ENCODE results near the gene PTPN3.
A peak's percentile ranks its signal among the peaks of the same experiment; 100 is the strongest.

The PTPN3 gene

DNA sequence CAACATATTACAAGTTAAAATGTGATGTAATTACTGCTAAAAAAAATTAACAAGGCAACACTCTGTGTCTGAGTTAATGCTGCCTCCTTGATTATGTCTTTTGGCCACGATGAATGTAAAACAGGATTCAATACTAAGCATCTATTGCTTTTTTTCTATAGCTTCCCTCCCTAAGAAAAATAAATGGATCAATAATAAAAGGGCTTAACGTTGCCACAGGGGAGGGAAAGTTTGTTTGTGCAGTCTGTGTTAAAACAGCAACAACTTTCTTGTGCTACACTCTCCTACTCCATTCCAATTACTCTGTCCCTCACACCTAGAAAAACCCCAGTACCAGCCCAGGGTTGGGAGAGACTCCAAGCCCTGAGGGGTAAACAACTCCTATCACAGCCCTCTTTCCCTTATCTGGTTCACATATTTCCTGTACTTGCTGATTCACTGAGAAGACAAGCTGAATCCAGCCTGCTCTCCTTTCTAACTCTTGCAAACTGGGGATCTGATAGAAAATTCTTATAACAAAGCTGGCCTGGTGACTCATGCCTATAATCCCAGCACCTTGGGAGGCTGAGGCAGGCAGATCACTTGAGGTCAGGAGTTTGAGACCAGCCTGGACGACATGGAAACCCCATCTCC is 44.8 kb downstream of the PTPN3 start:
- no peak for DNase-seq (ENCODE audit: low read depth, low spot score)

DNA sequence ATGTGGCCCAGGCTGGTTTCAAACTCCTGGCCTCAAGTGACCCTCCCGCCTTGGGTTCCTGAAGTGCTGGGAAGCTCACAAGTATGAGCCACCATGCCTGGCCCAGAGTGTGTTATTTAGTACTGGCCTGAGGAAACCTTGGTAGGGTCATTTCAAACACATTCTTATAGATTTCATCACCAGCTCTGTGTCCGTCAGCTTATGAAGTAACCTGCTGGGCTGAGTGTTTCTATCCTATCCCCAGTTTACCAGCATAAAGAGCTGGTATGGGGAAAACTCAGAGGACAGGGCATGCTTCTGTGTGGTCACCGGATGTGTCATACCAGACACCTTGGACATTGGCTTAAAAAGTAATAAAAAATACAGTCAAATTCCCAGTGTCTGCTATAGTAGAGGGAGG is 45.3 kb downstream of the PTPN3 start:
- DNase-seq (ENCODE audit: low read depth, low spot score): no peak

DNA sequence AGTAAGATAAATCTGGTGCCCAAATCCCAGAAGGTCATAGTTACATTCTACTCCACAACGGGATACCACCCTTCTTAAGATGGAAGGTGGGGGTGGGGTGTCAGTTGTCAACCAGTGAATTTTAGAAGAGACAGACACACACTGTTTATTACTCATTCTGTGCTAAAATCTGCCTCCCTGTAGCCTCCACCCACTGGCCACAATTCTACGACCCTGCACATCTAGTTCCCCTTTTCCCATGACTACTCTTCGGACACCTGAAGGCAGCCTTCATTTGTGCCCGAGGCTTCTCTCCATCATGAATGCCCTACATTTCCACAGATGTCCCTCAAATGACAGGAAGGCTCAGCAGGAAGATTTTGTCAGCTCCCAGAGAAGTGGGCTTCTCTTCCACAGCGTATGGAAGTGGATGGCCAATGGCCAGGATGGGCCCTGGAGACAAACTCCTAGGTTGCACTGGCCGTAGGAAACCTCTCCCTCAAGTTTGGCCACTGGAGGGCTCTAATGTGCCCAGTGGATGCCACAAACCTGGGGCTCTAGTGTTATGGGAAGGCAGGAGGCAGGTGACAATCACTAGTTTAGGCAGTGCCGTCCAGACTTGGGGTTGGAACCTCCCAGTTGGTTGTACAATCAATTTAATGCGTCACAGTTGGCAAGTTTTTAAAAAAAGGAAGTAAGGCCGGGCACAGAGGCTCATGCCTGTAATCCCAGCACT is 46.6 kb downstream of the PTPN3 start:
- DNase-seq (ENCODE audit: low read depth, low spot score): no peak

DNA sequence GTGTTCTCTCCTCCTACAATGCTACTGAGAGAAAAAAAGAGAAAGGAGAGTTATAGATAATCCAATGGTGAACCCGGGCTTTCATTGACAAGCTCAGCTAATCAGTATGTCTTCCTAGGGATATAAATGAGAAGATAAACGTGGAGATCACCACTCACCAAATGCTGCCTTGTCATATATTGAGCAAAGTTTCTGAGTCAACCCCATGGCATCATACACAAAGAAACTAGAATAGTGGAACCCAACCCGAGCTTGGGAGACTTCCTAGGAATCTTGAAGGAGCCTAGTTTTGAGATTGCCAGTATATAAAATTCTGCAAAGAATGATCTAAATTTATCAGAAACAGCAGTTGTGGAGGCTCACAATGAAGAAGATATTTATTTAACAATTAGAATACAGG is 47.8 kb downstream of the PTPN3 start:
- no peak for DNase-seq (ENCODE audit: low read depth, low spot score)

DNA sequence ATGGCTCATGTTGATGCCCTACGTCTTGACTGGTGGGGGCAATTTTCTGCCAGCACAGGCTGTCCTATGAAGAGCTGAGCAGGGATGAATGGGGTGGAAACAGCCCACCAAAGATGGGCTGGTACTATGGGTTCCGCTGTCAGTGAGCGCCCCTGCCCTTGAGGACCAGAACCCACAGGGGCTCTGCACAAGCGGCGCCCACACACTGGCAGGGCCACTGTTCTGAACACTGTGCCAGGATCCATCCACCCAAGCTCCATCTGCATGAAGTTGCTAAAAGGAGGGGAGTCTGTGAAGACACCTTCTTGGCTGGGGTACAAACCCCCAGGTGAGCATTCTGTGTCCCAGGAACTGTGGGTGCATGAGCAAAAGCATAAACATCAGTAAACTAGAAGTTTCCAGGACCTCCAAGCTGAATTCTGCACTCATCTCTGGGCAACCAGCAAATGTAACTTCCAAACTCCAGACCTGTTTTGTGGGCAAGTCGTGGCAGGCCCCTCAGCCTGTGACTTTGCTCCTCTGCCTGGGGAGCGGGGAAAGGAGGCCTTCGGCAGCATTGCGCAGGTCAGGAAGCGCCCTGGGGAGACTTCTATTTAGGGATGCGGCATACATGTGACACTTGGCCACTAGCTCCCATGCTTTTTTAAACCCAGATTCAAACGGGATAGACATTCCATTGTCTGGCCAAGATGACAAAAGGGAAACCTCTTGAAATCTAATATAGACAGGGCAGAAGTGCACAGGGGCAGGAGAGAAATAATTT is 48.9 kb downstream of the PTPN3 start:
- DNase-seq (ENCODE audit: low read depth, low spot score): no peak

DNA sequence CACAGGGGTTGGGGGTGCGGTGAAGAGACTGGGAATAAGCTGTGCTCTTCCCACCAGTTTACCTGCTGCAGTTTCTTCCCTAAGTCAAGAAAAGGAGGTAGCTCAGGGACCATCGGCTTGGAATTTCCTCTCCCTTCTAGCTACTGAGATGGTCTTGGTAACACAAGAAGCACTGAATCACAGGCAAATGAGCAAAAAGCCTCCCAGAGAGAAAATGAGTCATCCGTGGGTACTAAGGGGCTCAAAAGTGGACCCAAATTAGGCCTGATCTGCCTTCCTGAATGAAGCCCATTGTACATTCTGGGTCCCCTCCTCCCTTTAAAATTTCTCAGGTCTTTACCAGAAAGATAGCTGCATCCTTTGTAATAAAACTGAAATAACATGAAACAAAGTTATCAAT is 49.9 kb downstream of the PTPN3 start:
- no peak for DNase-seq (ENCODE audit: low read depth, low spot score)

DNA sequence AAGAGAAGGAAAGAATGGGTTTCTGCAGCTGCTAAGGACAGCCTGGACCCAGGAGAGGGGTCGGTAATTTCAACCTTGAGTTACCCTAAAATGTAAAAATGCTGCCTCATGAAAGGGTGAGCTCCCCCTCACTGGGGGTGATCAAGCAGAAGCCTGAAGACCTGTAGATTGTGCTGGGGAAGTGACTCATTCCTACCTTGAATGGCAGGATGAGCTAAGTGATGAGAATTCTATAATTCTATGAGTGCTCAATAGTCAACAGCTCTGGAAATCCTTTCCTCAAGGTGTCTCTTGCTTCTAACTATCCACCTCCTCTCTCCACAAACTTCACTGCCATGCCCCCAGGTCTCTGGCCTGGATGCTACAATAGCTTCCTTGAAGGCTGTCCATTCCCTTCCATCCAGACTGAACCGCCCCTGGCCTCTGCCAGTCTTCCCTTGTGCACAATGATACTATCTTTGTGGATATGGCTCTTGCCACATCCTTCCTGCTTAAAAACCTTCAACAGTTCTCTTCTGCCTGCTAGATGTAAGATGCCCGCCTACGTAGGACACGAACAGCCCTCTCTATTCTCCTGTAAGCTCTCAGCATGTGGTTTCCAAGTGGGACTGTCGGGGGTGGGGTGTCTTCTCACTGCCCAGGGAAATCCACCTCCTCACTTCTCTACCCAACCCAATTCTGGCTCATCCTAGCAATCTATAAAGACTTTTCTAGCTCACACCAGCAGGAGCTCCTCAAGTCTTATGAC is 50.6 kb downstream of the PTPN3 start:
- no peak for DNase-seq (ENCODE audit: low read depth, low spot score)

DNA sequence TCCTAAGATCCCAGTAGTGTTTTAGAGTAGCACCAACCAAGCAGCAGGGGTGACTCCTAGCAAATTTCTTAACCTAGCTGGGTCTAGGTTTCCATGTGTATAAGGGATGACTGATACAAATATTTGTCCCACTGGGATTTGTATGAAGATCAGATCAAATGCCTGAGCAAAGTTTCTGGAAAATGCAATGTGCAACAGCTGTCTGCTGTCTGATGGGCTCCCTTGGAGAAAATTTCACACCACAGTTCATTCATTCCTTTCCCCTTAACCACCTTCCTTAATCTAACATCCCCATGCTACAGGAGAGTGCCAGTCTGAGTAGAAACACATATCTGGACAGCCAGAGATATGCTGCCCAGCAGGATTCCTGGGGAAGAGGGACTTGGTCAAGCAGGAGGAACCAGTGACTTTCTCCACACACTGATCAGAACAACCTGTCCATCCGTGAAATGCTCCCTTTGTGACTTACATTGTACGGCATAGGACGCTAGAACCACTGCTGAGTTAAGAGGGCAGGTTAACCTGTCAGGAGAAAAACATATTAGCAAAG is 53.3 kb downstream of the PTPN3 start:
- DNase-seq (ENCODE audit: low read depth, low spot score): no peak

DNA sequence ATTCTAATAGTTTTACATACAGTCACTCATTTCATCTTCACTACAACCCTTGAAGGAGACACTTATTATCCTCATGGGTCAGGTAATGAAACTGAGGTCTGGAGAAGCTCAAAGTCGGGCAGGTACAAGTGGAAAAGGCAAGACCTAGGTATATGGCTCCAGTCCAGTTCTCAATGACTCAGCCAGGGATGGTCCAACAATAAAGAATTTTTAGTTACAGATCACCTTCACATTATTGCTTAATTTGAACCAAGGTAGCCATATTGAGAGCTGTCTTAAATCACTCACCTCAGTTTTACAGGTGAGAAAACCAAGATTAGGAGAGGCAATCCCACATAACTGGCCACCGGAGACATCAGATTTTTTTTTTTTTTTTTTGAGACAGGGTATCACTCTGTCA is 55.4 kb downstream of the PTPN3 start:
- no peak for DNase-seq (ENCODE audit: low read depth, low spot score)

DNA sequence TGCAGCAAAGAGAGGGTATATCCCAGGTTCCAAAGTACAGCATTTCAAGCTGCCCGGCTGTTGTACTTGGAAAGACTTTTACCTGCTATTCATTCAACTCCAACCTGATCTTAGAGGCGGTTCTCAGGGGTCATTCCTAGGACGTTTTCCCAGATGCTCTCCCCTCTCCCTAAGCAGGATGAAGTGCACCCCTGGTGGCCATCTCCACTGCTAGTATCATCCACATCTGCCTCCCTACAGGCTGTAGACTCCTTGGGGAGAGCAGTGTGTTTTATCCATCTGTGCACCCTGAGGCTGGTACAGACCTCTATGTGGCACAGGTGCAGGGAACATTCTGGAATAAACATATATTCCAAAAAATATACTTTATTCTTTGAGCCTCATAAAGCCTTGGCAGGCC is 56.8 kb downstream of the PTPN3 start:
- no peak for DNase-seq (ENCODE audit: low read depth, low spot score)

DNA sequence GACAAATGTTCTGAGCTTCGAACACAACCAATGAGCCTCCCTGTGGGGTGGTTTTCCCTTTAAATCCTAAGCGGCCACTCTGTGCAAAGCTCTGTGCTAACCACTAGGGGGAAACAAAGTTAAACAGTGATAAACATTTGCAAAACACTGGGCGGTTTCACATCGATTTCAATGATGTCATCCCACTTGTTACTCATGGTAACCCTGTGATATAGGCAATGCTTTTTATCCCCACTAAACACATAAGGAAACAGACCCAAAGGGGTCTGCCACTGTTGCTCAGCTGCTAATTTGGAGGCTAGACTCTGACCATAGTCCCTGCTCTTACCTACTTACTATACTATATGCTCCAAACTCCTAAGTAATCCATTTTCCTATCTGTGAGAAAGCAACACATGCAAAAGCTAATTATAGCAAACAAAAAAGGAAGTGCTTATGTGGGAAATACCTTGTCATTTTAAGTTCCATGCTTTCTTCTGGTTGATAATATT is 57.3 kb downstream of the PTPN3 start:
- peak; percentile 61 for DNase-seq (ENCODE audit: low read depth, low spot score)

DNA sequence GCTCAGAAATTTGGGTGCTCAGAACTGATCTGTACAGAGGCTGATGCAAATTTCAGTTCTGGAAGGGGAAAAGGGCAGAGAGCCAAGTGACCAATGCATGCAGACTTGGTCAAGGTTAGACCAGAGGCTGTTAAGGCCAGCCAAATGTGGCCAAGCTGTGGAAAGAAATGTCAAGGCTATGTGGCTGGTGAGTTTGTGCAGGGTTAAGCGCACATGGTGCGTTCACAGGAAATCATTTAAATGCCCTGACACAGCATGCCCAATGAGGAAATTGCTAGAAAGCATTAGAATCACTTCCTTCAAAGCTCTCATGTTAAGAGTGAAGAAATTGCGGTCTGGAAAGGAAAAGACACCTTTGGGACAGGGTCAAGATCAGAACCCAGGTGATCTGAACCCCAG is 58.0 kb downstream of the PTPN3 start:
- DNase-seq (ENCODE audit: low read depth, low spot score): no peak

DNA sequence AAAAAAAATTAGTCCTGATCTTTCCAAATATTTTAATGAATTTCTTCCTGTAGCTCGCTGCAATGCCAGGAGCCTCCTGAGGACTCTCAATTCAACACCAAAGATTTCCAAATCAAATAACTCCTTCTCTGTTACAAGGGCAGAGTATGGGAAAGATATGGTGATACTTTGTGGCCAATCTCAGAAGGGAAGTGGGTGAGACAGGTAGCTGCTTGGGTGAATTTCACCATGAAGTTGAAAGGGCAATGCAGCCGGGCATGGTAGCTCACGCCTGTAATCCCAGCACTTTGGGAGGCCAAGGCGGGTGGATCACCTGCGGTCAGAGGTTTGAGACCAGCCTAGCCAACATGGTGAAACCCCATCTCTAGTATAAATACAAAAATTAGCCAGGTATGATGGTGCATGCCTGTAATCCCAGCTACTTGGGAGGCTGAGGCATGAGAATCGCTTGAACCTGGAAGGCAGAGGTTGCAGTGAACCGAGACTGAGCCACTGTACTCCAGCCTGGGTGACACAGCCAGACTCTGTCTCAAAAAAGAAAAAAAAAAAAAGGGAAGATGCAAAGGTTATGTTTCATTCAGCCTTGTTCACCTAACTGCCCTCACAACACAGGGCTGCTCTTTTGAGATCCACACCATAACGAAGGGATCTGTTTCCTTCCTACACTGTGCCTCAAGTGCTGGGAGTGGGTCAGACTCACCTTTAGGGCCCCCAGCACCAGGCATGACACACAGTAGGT is 58.6 kb downstream of the PTPN3 start:
- DNase-seq (ENCODE audit: low read depth, low spot score): no peak

DNA sequence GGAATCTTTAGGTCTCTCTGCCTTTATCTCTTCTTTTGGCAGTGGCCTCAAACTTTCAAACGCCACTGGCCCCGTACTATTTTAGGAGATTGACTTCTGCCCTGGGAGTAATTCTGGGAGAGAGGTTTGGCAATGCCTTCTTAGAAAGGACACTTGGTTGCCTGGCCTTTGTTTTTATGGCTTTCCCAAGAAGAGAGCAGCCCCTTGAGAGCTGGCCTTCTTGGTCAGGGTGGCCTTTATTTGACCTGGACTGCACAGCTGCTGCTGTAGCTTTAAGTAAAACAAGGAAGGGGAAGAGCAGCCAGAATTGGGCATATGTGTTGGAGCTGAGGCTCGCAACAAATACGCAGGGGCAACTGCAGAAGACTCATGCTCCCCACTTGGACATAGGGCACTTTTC is 60.8 kb downstream of the PTPN3 start:
- DNase-seq (ENCODE audit: low read depth, low spot score): no peak

DNA sequence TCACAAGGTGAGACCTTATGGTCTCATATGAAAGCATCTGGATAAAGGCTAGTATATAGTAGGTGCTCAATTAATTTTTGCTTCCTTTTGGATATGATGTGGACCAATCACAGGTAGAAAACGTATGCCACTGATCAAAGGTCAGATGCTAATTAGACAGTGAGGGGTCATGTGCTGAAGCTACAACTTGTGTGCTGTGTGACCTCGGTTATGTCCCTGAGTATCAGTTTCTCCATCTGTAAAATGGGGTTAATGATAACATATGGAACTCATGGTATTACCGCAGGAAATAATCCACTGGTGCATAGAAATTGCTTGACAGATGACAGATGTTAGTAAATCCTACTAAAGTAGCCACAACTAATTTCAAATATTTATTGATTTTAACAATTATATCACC is 62.0 kb downstream of the PTPN3 start:
- DNase-seq (ENCODE audit: low read depth, low spot score): no peak

DNA sequence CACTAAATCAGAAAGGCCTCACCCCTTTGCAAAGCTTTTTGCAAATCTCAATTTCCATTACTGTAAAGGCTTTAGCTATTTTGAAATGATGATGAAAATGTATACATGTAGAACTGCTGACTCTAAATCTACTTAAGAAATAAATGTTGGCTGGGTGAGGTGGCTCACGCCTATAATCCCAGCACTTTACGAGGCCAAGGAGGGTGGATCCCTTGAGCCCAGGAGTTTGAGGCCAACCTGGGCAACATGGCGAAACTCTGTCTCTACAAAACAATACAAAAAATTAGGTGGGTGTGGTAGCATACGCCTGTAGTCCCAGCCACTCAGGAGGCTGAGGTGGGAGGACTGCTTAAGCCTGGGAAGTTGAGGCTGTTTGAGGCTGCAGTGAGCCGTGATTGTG is 64.6 kb downstream of the PTPN3 start:
- no peak for DNase-seq (ENCODE audit: low read depth, low spot score)

DNA sequence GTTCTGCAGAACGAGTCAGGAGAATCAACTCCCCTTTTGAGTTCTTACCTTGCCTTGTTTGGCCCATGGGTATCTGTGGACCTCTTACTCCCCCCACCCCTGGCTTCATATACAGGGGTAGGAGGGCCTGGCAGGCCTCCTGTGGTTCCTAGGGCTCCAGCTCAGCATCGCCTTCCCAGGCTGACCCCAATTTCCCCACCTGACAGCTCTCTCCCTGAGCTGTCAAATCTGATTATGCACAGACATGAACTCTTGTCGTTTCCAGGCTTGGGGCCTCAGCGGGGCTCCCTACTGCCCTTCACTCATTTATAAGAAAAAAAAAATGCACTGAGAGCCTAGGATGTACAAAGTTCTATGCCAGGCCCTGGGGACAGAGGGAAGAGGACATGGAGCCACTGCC is 67.9 kb downstream of the PTPN3 start:
- no peak for DNase-seq (ENCODE audit: low read depth, low spot score)

DNA sequence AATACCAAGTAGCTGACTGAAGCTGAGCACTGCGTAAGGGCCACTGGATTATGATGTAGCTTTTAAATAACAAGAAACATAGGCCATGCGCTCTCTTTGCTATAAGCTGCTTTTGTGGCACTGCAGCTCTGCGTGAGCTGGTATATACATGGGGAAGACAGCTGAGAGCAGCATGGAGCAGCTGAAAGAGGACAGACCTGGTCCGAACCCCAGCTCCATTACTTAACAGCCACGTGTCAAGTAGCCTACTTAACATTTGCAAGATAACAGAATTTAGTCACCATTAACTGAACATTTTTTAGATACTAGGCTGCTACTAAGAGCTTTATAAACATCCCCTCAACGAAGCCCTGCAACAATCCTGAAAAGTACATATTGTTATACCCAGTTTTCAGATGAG is 69.3 kb downstream of the PTPN3 start:
- no peak for DNase-seq (ENCODE audit: low read depth, low spot score)

DNA sequence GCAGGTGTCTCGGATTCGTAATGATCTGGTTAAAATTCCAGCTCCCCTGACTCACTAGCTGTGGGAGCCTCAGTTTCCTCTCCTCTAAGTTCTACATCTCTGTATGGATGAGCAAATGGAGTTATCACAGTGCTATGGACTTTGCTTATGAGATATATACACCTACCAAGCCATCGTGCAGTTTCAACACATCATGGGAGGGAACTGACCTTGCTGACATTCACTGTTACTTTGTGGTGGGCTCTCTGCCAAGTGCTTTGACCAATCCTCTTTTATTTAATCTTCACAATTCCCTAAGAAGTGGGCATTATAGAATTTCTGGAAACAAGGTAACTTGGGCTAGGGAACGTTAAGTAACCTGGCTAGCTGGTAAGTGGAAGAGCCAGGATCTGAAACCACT is 70.2 kb downstream of the PTPN3 start:
- DNase-seq (ENCODE audit: low read depth, low spot score): no peak

DNA sequence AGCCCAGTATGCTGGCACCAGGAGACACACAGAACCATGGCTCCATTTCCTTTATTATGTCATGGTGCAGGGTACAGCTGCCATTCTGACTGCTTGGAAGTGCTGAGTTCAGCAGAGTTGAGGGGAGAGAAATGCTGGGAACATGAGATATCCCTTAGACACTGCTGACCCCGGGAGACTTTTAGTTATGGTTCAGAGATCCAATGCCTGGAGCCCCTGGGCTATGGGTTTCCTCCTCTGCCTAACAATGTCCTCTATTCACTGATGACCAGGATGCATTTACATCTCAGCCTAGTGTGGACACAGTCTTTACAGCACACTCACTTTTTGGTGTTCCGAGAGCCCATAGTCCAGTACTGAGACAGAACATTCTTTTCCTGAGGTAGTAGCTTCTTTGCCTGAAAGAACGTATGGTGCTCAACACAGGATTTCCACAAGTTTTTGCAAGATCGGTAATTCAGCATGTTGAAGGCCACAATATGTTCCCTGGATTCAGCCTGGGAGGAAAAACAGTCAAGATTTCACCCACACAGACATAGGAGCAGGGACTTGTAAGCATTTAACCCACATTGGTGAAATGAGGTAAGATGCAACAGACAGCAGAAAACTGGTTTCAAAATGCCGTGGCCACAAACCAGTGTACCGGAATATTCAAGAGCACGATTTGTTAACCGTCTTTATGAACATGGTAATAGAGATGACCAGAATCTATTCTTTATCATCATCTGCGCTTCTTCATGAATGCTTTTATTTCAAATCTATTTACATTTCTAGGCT is 71.3 kb downstream of the PTPN3 start:
- no peak for DNase-seq (ENCODE audit: low read depth, low spot score)
